Measurements from ENCODE around the gene PKD1L1. TPM values are rescaled to one million over a fixed set of nuclear protein-coding genes. Genes with fewer than 3 reads are reported as not detected.

The PKD1L1 gene
- total and polyA plus RNA-seq, 2 experiments from 2014 or later, result 0.15 to 0.54 TPM

- H3K27ac ChIP-seq, result no peak overlapping the region
- H3K9me3 ChIP-seq (ENCODE audit: low read depth), result no peaks in the 10 kb centered on the region
- H3K36me3 ChIP-seq, result no peaks in the 10 kb centered on the region
- no peak for DNase-seq (ENCODE audit: low read depth in 1 of 2, low spot score in 1 of 2)
- no peaks in the 10 kb centered on the region for H3K27me3 ChIP-seq
- no peaks in the 10 kb centered on the region for H3K4me1 ChIP-seq (ENCODE audit: low read depth)
- no peak overlapping the region for H3K4me3 ChIP-seq
- no peak for TF ChIP-seq CTCF (IDR thresholded peaks at IDR 0.05; ENCODE audit: low read depth, low read length)
Measured at GRCh38 chr7:47815867-47816266, 132.4 kb downstream of the PKD1L1 start.

DNA sequence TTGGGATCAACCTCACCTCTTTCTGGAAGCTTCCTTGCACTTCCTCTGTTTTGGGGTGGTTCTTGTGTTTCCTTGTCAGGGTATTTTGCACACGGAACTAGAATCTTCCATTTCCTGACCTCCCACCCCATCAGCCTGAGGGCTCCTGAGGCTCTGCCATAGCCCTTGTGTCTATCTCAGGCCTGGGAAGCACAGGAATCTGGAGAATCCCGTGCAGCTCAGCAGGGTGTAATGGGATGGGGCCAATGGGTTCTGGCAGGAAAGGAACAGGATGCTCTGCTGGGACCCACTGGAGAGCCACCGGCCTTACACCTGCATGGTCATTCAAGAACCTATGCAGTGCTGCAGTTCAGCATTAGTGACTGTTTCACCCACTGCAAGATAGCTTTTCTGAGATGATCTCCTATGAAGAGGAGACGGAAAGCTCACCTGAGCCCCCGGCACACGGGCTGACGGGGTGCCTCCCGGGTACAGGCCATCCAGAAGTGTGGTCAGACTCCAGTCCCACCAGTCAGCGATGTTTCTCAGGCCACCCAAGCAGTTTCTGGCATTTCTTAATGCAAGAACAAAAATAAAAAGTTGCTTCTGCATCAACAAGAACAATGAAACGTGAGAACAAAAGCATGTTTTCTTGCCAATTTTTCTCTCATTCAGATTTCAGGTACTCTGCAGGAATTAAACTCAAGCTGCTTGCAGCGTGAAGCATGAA lies 133.2 kb downstream of the PKD1L1 start:
- H3K9me3 ChIP-seq (ENCODE audit: low read depth), result no peaks in the 10 kb centered on the region
- H3K27ac ChIP-seq, result no peak overlapping the region
- no peaks in the 10 kb centered on the region for H3K4me1 ChIP-seq (ENCODE audit: low read depth)
- no peak overlapping the region for H3K4me3 ChIP-seq
- no peaks in the 10 kb centered on the region for H3K36me3 ChIP-seq
- DNase-seq (ENCODE audit: low read depth in 1 of 2, low spot score in 1 of 2), result no peak
- no peaks in the 10 kb centered on the region for H3K27me3 ChIP-seq
- TF ChIP-seq CTCF (IDR thresholded peaks at IDR 0.05; ENCODE audit: low read depth, low read length), result no peak

- Histone ChIP-seq H3K27me3 (no peaks in the 10 kb centered on the region), H3K36me3 (no peaks in the 10 kb centered on the region), H3K4me3 (no peak overlapping the region), H3K9me3 (ENCODE audit: low read depth) (no peaks in the 10 kb centered on the region), H3K27ac (no peak overlapping the region), H3K4me1 (ENCODE audit: low read depth) (no peaks in the 10 kb centered on the region)
- DNase-seq (ENCODE audit: low read depth in 1 of 2, low spot score in 1 of 2), result no peak
- TF ChIP-seq CTCF (IDR thresholded peaks at IDR 0.05; ENCODE audit: low read depth, low read length), result no peak
Measured at GRCh38 chr7:47813620-47814260, 134.5 kb downstream of the PKD1L1 start.

DNA sequence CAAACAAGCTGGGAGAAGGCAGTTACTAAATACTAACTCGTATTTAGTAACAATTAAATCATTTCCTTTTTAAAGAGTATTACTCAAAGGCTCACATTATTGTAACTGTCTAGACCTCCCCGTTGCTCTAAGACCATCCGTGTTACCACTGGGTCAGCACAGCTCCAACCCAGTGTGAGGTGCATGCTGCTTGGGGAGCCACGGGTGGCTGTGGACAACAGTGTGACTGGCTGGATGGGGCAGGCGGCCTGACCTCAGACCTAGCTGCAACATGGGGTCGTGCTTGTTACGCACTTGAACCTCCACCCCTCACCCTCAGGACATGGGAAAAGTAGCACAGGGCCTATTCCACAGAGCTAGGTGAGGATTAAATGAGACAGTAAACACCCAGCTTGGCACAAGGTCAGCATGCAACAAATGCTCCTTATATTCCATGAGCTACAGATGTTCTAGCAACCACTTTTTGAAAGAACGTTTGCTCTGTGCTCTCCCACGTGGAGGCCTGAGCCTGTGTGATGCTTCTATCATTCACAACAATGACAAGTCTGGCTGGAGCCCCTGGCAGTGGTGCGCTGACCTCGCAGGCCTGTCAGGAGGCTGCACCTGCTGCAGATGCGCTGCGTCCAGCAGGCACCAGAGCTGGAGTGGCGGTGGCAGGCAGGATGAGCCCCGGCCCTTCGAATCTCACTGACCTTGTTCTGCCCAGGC lies 135.7 kb downstream of the PKD1L1 start:
- H3K27ac ChIP-seq, result no peak overlapping the region
- H3K4me1 ChIP-seq (ENCODE audit: low read depth), result no peaks in the 10 kb centered on the region
- DNase-seq (ENCODE audit: low read depth in 1 of 2, low spot score in 1 of 2), result no peak
- H3K9me3 ChIP-seq (ENCODE audit: low read depth), result no peaks in the 10 kb centered on the region
- no peaks in the 10 kb centered on the region for H3K27me3 ChIP-seq
- H3K4me3 ChIP-seq, result no peak overlapping the region
- H3K36me3 ChIP-seq, result no peaks in the 10 kb centered on the region
- TF ChIP-seq CTCF (IDR thresholded peaks at IDR 0.05; ENCODE audit: low read depth, low read length), result no peak

GRCh38 chr7:47811632-47812380 lies 136.5 kb downstream of the PKD1L1 start:
- no peak for DNase-seq (ENCODE audit: low read depth in 1 of 2, low spot score in 1 of 2)
- no peak overlapping the region for H3K27ac ChIP-seq
- TF ChIP-seq CTCF (IDR thresholded peaks at IDR 0.05; ENCODE audit: low read depth, low read length), result no peak
- H3K27me3 ChIP-seq, result no peaks in the 10 kb centered on the region
- H3K4me3 ChIP-seq, result no peak overlapping the region
- H3K9me3 ChIP-seq (ENCODE audit: low read depth), result no peaks in the 10 kb centered on the region
- no peaks in the 10 kb centered on the region for H3K36me3 ChIP-seq
- no peaks in the 10 kb centered on the region for H3K4me1 ChIP-seq (ENCODE audit: low read depth)
